Natural killer cell (primary cell): Measurements from ENCODE around the gene NUDT14. TPM values are rescaled to one million over a fixed set of nuclear protein-coding genes. Genes with fewer than 3 reads are reported as not detected.
A peak's percentile ranks its signal among the peaks of the same experiment; 100 is the strongest.

Source experiments
- ATAC-seq, 3 donors: fragments of 150-1000 bp in 2 of 3; fragments of 200-7000 bp in 1 of 3; cut with Tn5 transposase; 1 replicate in 1 of 3; 2 replicates in 2 of 3; pipeline ENCODE4 v1.10.0; 2021; ENCODE audit warnings: mild to moderate bottlenecking in 2 of 3, moderate library complexity in 2 of 3
- DNase-seq, 2 donors: peaks; one replicate each; pipeline versions ENCODE4 v3.0.0 to v3.0.0-alpha.2; 2013 to 2021; ENCODE audit warnings: mixed read lengths in 1 of 2
- H3K27ac ChIP-seq: one replicate; pipeline ENCODE4 v1.5.1; 2013; ENCODE audit warnings: mild to moderate bottlenecking, low read length
- H3K27me3 ChIP-seq: one replicate; pipeline ENCODE4 v1.6.1; 2013; ENCODE audit warnings: low read length; ENCODE audit not compliant: control insufficient read depth, insufficient read depth
- H3K36me3 ChIP-seq: one replicate; pipeline ENCODE4 v1.6.1; 2013; ENCODE audit warnings: low read length; ENCODE audit not compliant: control insufficient read depth, insufficient read depth
- H3K4me1 ChIP-seq: one replicate; pipeline ENCODE4 v1.6.1; 2013; ENCODE audit warnings: low read length; ENCODE audit not compliant: control insufficient read depth, insufficient read depth
- H3K4me3 ChIP-seq: one replicate; pipeline ENCODE4 v1.5.1; 2013; ENCODE audit warnings: low read length
- H3K9me3 ChIP-seq: one replicate; pipeline ENCODE4 v1.6.1; 2013; ENCODE audit warnings: low read length; ENCODE audit not compliant: control insufficient read depth, insufficient read depth
- H3K27ac Mint-ChIP-seq, 2 donors: one replicate each; pipeline ENCODE4 v1.8.0; 2022; ENCODE audit warnings: mild to moderate bottlenecking in 2 of 2, mixed read lengths in 2 of 2, moderate library complexity in 1 of 2
- H3K27me3 Mint-ChIP-seq, 2 donors: one replicate each; pipeline ENCODE4 v1.8.0; 2022; ENCODE audit warnings: low read depth in 2 of 2, mixed read lengths in 2 of 2
- H3K36me3 Mint-ChIP-seq: one replicate; pipeline ENCODE4 v1.8.0; 2022; ENCODE audit warnings: mixed read lengths
- H3K4me1 Mint-ChIP-seq, 2 donors: one replicate each; pipeline ENCODE4 v1.8.0; 2022; ENCODE audit warnings: mixed read lengths in 2 of 2
- H3K4me3 Mint-ChIP-seq: one replicate; pipeline ENCODE4 v1.8.0; 2022; ENCODE audit warnings: mild to moderate bottlenecking, moderate library complexity, mixed read lengths
- H3K9me3 Mint-ChIP-seq, 2 donors: one replicate each; pipeline ENCODE4 v1.8.0; 2022; ENCODE audit warnings: mixed read lengths in 2 of 2
- WGBS: methylation state at CpG from one replicate; pipeline ENCODE4 v1.1.7; 2013; ENCODE audit warnings: missing lambda C conversion rate; ENCODE audit not compliant: insufficient coverage; 5-methylcytosine and 5-hydroxymethylcytosine counted together
- intact Hi-C: fragments of 100-400 bp; cut with micrococcal nuclease; formaldehyde crosslinking; loops from one replicate; pipeline ENCODE4 v1.14.2; 2022
- total RNA-seq, 4 donors: library from RNA; stranded (reverse); fragments of 120-200 nt in 1 of 4; gene quantifications; one replicate each; pipeline versions ENCODE4 v1.2.3 to v1.2.4, GENCODE V29; 2013 to 2022
- TF ChIP-seq, protein P1 (sequence below): fragments of 200-600 bp; IDR thresholded peaks from one replicate; pipeline ENCODE4 v1.8.0; 2022; ENCODE audit warnings: antibody characterized with exemption

NUDT14 gene
- total RNA-seq, 3 donors from 2014 or later (not counting 1 experiment from before 2014, with no cell fraction given) = 16.0 to 32.9 (median 22.8) TPM

DNA sequence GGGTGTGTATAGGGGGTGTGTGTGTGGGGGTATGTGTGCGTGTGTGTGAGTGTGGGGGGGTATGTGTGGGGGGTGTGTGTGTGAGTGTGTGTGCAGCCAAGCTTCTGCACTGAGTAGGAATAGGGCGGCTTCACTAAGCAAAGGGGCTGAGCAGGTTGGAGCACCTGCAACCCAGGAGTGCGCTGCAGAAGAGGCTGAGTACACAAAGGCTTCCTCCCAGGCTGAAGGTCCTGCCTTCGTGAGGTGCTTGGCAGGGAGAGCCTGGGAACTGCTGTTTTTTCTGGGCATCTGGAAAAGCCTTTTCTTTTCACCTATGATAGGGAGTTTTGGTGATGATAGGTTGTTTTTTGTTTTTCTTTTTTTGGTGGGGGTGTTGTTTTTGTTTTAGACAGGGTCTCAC, 6.0 kb upstream of the NUDT14 start:
- H3K4me1 ChIP-seq = peaks cover 7% of the 10 kb centered on the region
- H3K27ac Mint-ChIP-seq = no peak overlapping the region
- peaks cover 2% of the 10 kb centered on the region for H3K27me3 ChIP-seq
- H3K4me3 Mint-ChIP-seq = no peak overlapping the region
- no peaks in the 10 kb centered on the region for H3K36me3 ChIP-seq
- ATAC-seq (no peak), DNase-seq (no peak)
- no peak overlapping the region for H3K27ac ChIP-seq
- H3K9me3 Mint-ChIP-seq = no peaks in the 10 kb centered on the region
- no peaks in the 10 kb centered on the region for H3K36me3 Mint-ChIP-seq
- 79% methylated on average over 4 of the region's 4 CpGs for WGBS
- H3K4me3 ChIP-seq = no peak overlapping the region
- H3K27me3 Mint-ChIP-seq = peaks cover 11 to 17% of the 10 kb centered on the region in 2 donors
- intact Hi-C loops = no loop called here
- peaks cover 3% of the 10 kb centered on the region for H3K9me3 ChIP-seq
- TF ChIP-seq, protein P1, sequence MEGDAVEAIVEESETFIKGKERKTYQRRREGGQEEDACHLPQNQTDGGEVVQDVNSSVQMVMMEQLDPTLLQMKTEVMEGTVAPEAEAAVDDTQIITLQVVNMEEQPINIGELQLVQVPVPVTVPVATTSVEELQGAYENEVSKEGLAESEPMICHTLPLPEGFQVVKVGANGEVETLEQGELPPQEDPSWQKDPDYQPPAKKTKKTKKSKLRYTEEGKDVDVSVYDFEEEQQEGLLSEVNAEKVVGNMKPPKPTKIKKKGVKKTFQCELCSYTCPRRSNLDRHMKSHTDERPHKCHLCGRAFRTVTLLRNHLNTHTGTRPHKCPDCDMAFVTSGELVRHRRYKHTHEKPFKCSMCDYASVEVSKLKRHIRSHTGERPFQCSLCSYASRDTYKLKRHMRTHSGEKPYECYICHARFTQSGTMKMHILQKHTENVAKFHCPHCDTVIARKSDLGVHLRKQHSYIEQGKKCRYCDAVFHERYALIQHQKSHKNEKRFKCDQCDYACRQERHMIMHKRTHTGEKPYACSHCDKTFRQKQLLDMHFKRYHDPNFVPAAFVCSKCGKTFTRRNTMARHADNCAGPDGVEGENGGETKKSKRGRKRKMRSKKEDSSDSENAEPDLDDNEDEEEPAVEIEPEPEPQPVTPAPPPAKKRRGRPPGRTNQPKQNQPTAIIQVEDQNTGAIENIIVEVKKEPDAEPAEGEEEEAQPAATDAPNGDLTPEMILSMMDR = no peak
- no peaks in the 10 kb centered on the region for H3K4me1 Mint-ChIP-seq

DNA sequence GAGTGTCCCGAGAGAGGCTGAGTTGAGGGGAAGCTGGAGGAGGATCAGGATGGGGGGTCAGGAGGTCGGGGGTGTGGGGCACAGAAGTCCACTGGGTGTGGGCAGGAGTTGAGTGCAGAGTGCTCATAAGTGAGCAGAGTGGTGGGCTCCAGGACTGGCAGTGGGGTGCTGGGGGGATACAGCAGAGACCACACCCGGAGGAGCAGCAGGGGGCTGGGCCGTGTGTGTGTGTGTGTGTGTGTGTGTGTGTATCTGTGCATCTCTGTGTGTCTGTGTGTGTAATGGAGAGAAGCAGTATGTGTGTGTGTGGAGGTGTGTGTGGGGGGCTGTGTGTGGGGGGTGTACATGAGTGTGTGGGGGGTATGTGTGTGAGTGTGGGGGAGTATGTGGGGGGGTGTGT, 4.9 kb upstream of the NUDT14 start:
- TF ChIP-seq, protein P1 = no peak
- Mint-ChIP-seq H3K27ac (no peak overlapping the region), H3K4me3 (no peak overlapping the region), H3K27me3 (peaks cover 11 to 17% of the 10 kb centered on the region in 2 donors), H3K4me1 (no peaks in the 10 kb centered on the region), H3K36me3 (no peaks in the 10 kb centered on the region), H3K9me3 (no peaks in the 10 kb centered on the region)
- DNase-seq = no peak
- H3K27me3 ChIP-seq = peaks cover 2% of the 10 kb centered on the region
- WGBS = 46% methylated on average over 4 of the region's 4 CpGs
- ATAC-seq = no peak
- H3K36me3 ChIP-seq = no peaks in the 10 kb centered on the region
- peaks cover 14% of the 10 kb centered on the region for H3K4me1 ChIP-seq
- intact Hi-C loops = no loop called here
- peaks cover 3% of the 10 kb centered on the region for H3K9me3 ChIP-seq
- H3K27ac ChIP-seq = no peak overlapping the region
- no peak overlapping the region for H3K4me3 ChIP-seq

DNA sequence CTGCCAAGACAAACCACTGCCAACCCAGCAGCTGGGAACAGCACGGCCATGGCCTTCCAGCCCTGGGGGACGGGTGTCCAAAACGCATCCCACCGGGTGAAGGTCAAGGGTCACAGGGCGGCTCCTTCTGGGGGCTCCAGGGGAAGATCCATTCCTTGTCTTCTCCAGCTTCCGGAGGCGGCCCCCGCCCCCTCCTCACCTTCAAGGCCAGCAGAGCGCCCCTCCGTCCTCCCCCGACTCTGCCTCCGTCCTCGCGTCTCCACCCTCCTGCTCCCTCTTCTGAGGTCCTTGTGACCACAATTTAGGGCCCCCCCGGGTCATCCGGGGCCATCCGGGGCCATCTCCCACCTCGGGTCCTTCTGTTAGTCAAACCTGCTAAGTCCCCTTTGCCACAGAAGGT, 3.9 kb upstream of the NUDT14 start:
- no peak overlapping the region for H3K4me3 ChIP-seq
- intact Hi-C loops = no loop called here

DNA sequence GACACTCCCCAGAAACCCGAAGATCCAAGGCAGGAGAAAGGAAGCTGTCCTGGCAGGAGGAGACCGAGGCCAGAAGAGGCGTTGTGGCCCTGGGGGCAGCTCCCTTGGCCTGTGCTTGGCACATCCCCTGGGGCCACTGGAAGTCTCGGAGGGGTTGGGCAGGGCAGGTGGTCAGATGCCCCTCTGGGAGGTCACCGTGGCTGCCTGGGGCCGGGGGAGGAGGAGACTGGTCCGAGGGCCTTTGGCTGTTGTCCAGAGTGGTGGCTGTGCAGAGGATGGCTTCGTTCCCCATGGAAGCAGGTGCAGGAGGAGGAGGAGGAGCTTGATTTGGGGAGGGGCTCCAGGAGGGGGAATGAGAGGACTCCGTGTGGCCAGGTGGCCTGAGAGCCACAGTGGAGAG, 3.3 kb upstream of the NUDT14 start:
- intact Hi-C loops = no loop called here
- Mint-ChIP-seq H3K4me1 (no peaks in the 10 kb centered on the region), H3K36me3 (no peaks in the 10 kb centered on the region), H3K9me3 (no peaks in the 10 kb centered on the region), H3K4me3 (no peak overlapping the region), H3K27ac (peak overlapping the region in 1 of 2 donors; percentile 33), H3K27me3 (peaks cover 6 to 11% of the 10 kb centered on the region in 2 donors)
- Histone ChIP-seq H3K36me3 (no peaks in the 10 kb centered on the region), H3K4me3 (no peak overlapping the region), H3K27me3 (peaks cover 2% of the 10 kb centered on the region), H3K9me3 (peaks cover 3% of the 10 kb centered on the region), H3K27ac (no peak overlapping the region), H3K4me1 (peaks cover 26% of the 10 kb centered on the region)
- TF ChIP-seq, protein P1 = no peak
- WGBS = 70% methylated on average over 9 of the region's 9 CpGs
- ATAC-seq (no peak), DNase-seq (no peak)

More for the DNA sequence above, 3.9 kb upstream of the NUDT14 start:
- 88% methylated on average over 18 of the region's 18 CpGs for WGBS
- Mint-ChIP-seq H3K27ac (peak overlapping the region in 1 of 2 donors; percentile 33), H3K4me1 (no peaks in the 10 kb centered on the region), H3K9me3 (no peaks in the 10 kb centered on the region), H3K36me3 (no peaks in the 10 kb centered on the region), H3K27me3 (peaks cover 11 to 17% of the 10 kb centered on the region in 2 donors), H3K4me3 (no peak overlapping the region)
- Histone ChIP-seq H3K27ac (no peak overlapping the region), H3K27me3 (peaks cover 2% of the 10 kb centered on the region), H3K36me3 (no peaks in the 10 kb centered on the region), H3K4me1 (peaks cover 22% of the 10 kb centered on the region), H3K9me3 (peaks cover 3% of the 10 kb centered on the region)
- DNase-seq (no peak), ATAC-seq (no peak)
- TF ChIP-seq, protein P1 = no peak
